ENCODE data around the gene KAZN. TPM values are rescaled to one million over a fixed set of nuclear protein-coding genes. Genes with fewer than 3 reads are reported as not detected.

KAZN gene
- total and polyA plus RNA-seq, 3 donors from 2014 or later: 12.1 to 14.6 (median 13.8) TPM

DNA sequence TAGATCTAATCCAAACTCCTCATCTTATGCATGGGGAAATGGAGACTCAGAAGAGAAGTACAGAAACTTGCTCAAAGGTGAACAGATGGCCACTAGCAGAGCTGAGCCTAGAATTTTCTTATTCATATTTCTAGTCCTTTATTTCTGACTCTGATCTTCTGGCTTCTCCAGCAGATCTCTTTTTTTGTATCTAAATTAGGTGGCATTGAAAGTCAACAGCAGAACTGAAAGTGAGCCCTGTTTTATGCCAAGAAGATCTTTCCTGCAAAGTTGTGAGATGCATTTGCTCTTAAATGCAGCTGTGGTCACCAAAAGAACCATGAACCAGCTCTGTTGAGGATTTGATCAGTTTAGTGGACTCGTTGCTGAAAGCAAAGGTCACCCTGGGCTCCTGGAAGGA lies 75.5 kb downstream of the KAZN start:
- Histone ChIP-seq H3K27me3 (no peaks in the 10 kb centered on the region), H3K4me3 (no peak overlapping the region), H3K27ac (no peak overlapping the region), H3K9me3 (no peaks in the 10 kb centered on the region), H3K36me3 (ENCODE audit: low read depth, missing control alignments) (no peaks in the 10 kb centered on the region), H3K4me1 (no peaks in the 10 kb centered on the region)
- no peak for DNase-seq
- intact Hi-C loops (cut with DNase I; ENCODE audit: low total_unique reads): no loop called here
- 50 to 82% methylated on average over 1 of the region's 1 CpG for WGBS, 2 donors
- TF ChIP-seq, protein P1, sequence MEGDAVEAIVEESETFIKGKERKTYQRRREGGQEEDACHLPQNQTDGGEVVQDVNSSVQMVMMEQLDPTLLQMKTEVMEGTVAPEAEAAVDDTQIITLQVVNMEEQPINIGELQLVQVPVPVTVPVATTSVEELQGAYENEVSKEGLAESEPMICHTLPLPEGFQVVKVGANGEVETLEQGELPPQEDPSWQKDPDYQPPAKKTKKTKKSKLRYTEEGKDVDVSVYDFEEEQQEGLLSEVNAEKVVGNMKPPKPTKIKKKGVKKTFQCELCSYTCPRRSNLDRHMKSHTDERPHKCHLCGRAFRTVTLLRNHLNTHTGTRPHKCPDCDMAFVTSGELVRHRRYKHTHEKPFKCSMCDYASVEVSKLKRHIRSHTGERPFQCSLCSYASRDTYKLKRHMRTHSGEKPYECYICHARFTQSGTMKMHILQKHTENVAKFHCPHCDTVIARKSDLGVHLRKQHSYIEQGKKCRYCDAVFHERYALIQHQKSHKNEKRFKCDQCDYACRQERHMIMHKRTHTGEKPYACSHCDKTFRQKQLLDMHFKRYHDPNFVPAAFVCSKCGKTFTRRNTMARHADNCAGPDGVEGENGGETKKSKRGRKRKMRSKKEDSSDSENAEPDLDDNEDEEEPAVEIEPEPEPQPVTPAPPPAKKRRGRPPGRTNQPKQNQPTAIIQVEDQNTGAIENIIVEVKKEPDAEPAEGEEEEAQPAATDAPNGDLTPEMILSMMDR (IDR thresholded peaks at IDR 0.05): no peak
- TF ChIP-seq POLR2A (IDR thresholded peaks at IDR 0.05): no peak

DNA sequence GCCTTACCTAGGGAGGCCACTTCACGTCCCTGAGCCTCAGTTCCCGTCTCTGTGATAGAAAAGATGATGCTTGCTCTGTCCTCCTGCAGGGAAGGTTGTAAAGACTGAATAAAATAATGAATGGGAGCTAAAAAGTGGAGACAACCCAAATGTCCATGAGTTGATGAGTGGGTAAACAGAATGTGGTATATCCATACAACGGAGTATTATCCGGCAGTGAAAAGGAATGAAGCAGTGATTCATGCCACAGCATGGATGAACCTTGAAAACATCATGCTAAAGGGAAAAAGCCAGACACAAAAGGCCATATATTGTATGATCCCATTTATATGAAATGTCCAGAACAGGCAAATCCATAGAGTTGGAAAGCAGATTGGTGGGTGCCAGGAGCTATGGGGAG lies 77.9 kb downstream of the KAZN start:
- Histone ChIP-seq H3K4me1 (no peaks in the 10 kb centered on the region), H3K4me3 (no peak overlapping the region), H3K27me3 (no peaks in the 10 kb centered on the region), H3K9me3 (no peaks in the 10 kb centered on the region), H3K36me3 (ENCODE audit: low read depth, missing control alignments) (no peaks in the 10 kb centered on the region), H3K27ac (no peak overlapping the region)
- no peak for DNase-seq
- WGBS, 2 donors: 83 to 100% methylated on average over 4 of the region's 4 CpGs
- intact Hi-C loops (cut with DNase I; ENCODE audit: low total_unique reads): no loop called here
- TF ChIP-seq, protein P1 (IDR thresholded peaks at IDR 0.05): no peak
- no peak for TF ChIP-seq POLR2A (IDR thresholded peaks at IDR 0.05)

DNA sequence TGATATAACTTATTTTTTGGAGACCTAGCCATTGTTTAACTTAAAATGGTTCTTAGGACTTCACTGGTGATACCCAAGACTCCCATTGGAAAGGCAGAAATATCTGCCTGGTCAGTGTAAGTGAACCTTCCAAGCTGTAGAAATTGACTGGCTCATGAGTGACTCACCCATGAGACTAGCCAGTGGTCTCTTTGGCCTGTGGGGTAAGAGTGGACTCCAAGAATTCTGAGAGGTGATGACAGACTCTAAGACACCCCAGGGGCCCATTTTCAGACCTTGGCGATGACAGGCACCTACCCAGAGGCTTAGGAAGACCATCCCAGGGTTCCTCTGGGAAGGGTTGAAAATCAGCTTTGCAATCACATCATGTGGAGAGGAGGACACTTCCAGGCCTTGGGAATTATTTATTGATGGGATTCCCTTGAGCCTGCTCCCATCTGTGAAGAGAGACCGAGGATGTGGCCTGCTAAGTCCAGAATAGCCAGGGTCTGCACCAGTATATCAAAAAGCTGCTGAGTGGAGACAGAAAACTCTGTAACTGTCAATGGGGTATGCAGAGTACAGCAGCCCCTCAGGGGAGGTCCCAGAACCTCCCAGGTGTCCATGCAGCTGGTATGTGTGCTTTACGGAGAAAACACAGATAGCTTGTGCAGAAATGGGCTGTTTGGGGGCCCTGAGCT lies 78.9 kb downstream of the KAZN start:
- 87 to 94% methylated on average over 3 of the region's 3 CpGs for WGBS, 2 donors
- Histone ChIP-seq H3K27me3 (no peaks in the 10 kb centered on the region), H3K9me3 (no peaks in the 10 kb centered on the region), H3K4me1 (no peaks in the 10 kb centered on the region), H3K27ac (no peak overlapping the region), H3K4me3 (no peak overlapping the region), H3K36me3 (ENCODE audit: low read depth, missing control alignments) (no peaks in the 10 kb centered on the region)
- no peak for TF ChIP-seq POLR2A (IDR thresholded peaks at IDR 0.05)
- TF ChIP-seq, protein P1 (IDR thresholded peaks at IDR 0.05): no peak
- intact Hi-C loops (cut with DNase I; ENCODE audit: low total_unique reads): no loop called here
- DNase-seq: no peak

DNA sequence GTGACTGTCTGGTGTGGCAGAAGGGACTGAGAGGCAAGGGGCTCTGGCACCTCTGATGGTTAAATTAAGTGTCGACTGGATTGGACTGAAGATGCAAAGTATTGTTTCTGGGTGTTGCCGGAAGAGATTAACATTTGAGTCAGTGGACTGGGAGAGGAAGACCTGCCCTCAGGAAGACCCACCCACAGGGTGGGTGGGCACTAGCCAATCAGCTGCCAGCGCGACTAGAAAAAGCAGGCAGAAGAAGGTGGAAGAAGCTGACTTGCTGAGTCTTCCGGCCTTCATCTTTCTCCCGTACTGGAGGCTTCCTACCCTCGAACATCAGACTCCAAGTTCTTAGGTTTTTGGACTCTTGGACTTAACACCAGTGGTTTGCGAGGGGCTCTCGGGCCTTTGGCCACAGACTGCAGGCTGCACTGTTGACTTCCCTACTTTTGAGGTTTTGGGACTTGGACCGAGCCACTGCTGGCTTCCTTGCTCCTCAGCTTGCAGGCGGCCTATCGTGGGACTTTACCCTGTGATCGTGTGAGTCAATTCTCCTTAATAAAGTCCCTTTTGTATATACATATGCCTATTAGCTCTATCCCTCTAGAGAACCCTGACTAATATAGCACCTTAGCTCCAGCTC lies 79.6 kb downstream of the KAZN start:
- no peak for DNase-seq
- H3K4me1 ChIP-seq: no peaks in the 10 kb centered on the region
- H3K36me3 ChIP-seq (ENCODE audit: low read depth, missing control alignments): no peaks in the 10 kb centered on the region
- no peak overlapping the region for H3K4me3 ChIP-seq
- H3K9me3 ChIP-seq: no peaks in the 10 kb centered on the region
- H3K27ac ChIP-seq: no peak overlapping the region
- WGBS, 2 donors: 86 to 92% methylated on average over 13 of the region's 13 CpGs
- intact Hi-C loops (cut with DNase I; ENCODE audit: low total_unique reads): no loop called here
- TF ChIP-seq POLR2A (IDR thresholded peaks at IDR 0.05): no peak
- TF ChIP-seq, protein P1 (IDR thresholded peaks at IDR 0.05): no peak
- no peaks in the 10 kb centered on the region for H3K27me3 ChIP-seq

Data from testis (tissue), 3 donors.